H54 (cell line): Measurements from ENCODE around the gene CST6.

Source experiments
- DNase-seq: peaks from one replicate; pipeline ENCODE4 v3.0.0; 2011; ENCODE audit warnings: low spot score, mixed read lengths; ENCODE audit not compliant: insufficient read length
- FAIRE-seq: peaks from 3 replicates; lab custom pipeline; 2011; peaks lifted over from hg19 to GRCh38; lab: Jason Lieb, UNC
- POLR2A ChIP-seq: IDR thresholded peaks from 2 replicates; pipeline ENCODE4 v1.6.1; 2011; ENCODE audit warnings: low read depth, mild to moderate bottlenecking, low read length

Gene CST6

DNA sequence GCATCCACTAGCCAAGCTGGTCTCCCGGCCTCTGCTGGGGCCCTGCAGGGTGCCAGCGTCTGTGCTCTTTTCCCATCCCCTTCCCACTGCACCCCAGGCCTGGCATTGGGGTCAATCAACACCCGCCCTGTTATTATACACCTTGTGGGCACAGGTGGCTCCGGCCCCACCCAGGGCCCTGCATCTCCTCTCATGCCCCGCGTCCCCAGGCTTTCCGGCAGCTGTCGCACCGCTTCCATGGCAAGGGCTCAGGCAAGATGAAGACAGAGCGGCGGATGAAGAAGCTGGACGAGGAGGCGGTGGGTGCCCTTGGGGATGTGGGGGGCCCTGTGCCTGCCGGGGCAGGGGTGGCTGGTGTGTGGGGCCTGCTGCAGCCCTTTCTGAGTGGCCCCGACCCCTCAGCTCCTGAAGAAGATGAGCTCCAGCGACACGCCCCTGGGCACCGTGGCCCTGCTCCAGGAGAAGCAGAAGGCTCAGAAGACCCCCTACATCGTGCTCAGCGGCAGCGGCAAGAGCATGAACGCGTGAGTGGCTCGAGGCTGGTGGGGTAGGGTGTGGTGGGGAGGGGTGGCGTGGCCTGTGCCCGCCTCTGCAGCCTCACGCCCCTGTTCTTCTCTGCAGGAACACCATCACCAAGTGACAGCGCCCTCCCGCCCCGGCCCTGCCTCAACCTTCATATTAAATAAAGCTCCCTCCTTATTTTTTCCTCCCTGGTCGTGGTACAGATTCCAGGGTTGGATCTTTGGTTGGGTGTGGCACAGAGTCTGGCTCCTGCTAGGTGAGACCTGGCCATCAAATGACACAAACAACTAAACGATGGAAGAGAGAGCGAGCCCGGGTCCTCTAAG, 33.2 kb upstream of the CST6 start:
- no peak for TF ChIP-seq POLR2A
- no peak for DNase-seq
- FAIRE-seq = no peak

DNA sequence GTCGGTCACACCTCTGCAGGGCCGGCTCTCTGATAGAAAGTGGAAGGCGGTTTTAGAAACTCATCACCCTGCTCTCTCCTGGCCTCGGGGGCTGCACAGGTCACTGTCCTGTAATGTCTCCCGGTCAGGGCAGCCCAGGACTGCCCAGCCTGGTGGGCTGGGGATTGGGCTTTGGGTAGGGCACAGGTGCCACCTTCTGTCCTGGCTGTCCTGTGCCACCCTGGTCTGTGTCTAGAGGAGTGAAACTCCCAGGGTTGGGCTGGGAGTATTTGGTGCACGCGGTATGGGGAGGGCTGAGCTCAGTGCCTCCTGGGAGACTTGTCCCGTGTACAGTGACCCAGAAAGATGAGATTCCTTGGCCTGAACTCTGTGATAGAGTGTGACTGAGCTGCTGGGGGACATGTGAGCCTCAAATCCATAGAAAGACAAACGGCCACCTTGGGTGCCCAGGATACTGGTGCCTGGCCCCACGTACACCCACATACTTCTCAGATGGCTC, 32.5 kb upstream of the CST6 start:
- DNase-seq = no peak
- FAIRE-seq = no peak
- no peak for TF ChIP-seq POLR2A

DNA sequence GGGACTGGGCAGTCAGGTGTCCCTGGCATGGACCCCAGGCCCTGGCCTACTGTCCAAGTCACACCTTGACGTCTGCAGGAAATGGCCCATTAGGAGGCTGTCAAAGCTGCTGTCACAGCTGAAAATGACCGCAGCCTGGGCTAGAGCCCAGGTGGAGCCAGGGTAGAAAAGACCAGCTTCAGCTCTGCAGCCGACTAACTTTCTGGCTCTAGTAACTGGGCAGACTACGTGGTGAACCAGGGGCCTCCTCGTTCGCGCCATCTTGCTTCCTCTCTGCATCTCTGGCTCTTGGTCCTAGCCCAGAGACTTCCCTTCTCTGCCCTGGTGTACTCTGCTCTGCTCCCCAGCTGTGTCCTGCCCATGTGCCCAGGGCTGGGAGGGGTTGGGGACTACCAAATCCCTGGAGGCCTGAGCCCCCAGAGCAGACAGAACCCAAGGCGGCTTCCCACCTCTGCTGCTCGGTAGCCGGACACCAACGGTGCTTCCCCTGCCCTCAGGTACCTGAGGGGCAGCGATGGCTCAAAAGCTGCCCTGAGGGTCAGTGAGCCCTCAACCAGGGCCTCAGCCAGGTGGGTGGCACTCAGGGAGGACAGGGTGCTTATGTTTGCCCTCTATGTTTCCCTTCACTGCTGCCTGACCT, 30.6 kb upstream of the CST6 start:
- FAIRE-seq (no peak), DNase-seq (no peak)
- no peak for TF ChIP-seq POLR2A

DNA sequence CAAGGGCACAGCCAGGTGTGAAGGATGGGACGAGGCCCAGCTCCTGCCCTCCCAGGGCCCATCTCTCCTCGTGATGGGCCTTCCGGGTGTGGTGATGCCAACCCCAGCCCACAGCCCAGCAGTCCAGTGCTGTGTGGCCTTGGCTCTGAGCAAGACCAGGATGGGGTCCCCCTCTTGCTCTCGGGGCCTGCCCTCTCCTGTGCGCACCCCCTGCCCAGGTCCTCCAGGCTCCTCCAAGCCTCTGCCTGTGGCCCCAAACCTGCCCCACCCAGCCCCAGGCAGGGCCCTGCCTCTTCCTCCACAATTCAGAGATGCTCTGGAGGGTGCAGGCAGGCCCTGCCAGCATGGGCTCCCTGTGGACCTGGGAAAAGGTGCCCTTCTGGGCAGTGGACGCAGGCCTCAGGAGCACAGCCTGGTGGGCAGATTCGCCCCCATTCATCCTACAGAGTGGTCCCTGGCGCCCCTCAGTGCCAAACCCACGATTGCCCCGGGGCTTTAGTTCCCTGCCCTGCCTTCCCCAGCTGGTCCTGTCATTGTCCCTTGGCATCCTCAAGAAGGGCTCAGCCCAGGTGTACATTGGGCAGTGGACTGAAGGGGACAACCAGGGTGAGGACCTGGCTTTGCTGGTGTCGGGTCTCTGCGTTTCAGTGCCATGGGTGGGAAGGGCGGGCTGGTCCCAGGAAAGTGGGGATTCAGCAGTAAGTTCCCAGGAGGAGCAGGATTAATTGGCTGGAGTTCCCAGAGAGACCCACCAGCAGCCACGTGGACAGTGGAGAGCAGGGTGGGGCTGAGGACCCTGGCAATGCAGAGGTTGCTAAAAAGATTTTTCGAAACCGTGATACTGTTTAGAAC, 29.6 kb upstream of the CST6 start:
- TF ChIP-seq POLR2A = no peak
- FAIRE-seq = no peak
- no peak for DNase-seq

DNA sequence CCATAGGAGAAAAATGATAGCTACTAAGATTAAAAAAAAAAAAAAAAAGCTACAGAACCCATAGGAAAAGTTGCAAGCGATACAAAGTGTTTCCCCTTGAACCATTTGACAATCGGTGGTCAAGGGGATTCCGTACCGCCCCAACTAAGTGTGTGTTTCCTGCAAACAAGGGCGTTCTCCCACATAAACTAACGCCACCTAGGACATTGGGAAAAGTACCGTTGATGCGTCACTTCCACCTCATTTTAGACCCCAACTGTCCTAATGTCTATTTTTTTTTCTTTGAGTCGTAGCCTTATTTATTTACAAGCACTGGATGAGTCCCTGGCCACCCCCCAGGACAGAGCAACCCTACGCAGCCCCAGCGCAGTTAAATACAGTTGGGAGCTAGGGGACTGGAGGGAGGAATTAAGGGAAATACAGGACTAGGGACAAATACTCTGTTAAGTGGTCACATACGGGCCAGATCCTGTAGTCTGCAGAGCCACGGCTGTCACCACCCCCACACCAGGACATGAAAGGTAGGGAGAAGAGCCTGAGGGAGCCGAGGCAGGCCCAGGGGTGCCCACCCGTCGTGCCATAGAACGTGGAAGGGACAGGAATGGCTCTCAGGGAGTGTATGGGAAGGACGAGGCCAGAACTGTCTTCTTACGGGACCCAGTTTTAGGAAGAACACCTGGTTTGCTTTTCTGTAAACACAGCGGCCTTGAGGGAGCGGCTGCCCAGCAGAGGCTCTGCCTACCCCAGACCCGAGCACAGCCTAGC, 28.8 kb upstream of the CST6 start:
- TF ChIP-seq POLR2A = no peak
- FAIRE-seq (no peak), DNase-seq (no peak)

DNA sequence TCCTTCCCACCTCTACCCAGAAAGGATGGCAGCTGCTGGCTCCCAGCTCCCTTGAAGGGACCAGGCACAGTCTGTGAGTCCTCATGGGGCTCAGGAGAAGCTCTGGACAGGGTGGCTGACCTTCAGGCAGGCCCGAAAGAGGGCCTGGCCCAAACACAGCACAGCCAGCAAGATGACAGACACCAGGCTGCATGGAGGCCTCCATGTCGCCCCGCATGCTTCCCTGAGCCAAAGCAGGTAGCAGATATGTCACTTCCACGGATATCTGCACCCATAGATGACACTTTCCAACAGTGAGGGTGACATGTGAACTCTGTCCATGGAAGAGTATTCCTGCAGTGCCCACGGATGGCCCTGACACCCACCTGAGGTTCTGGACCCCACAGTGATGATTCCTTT, 28.2 kb upstream of the CST6 start:
- DNase-seq (no peak), FAIRE-seq (no peak)
- TF ChIP-seq POLR2A = no peak

DNA sequence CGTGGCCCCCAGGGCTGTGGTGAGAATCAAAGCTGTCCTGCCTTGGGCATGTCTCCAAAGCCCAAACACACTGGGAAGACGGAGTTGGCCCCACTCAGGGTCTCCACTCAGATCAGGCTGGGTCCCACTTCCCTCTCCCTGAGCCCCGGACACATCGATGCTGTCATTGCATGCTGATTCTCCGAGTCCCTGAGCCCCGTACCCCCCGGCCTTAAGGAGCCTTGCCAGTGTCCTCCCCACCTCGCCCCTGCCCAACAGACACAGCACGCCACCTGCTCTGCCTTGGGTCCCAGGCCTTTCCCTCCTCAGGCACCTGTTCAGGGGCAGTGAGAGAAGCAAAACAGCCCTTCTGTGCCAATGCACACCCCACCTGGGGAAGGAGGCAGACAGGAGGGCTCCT, 24.5 kb upstream of the CST6 start:
- no peak for DNase-seq
- TF ChIP-seq POLR2A = no peak
- no peak for FAIRE-seq

DNA sequence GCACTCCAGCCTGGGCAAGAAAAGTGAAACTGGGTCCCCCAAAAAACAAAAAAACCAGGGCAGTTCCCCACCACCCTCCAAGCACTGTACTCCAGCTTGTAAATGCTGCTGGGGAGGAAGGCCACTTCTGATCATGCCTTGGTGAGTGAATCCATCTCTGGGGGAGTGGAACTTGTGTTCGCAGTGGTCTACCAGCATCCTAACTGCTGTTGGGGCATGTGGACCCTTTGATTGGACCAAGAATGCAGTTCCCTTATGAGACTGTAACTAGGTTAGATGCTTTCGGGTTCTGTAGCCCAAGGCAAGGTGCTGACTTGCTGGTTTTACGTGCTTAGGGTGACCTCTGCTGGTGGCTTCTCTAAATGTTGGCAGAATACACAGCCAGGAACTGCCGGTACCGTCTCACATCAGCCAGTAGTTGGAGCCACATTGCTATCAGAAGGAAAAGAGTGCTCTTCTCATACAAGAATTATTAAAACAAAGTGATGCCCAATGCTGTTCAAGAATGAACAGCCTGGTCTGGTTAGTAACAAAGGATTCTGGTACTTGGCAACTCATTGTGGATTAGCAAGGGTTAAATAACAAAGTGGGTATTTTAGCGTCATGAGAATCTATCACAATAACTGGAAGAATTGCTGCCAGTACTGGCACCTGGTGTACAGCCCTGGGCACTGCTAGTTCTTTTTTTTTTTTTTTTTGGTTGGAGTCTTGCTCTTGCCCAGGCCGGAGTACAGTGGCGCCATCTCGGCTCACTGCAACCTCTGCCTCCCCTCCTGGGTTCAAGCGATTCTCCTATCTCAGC, 22.8 kb upstream of the CST6 start:
- no peak for TF ChIP-seq POLR2A
- DNase-seq (peak; percentile 79), FAIRE-seq (peak; percentile 70)

DNA sequence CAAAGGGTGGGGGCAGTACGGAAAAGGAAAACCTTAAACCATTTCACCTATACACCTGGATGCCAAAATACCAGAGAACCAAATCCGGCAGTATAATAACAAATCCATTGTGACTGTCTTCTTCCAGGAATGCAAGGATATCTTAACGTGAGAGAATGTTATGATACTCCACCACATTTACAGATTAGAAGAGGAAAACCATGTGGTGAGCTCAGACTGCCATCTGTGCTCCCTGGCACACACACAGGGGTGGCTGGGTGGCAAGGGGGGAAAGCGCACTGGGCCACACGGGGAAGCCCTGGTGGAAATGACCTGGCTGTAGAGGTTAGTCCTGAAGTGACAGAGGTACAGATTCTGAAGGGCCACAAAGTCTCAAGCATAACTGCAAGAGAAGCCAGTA, 19.8 kb upstream of the CST6 start:
- DNase-seq (no peak), FAIRE-seq (no peak)
- no peak for TF ChIP-seq POLR2A

DNA sequence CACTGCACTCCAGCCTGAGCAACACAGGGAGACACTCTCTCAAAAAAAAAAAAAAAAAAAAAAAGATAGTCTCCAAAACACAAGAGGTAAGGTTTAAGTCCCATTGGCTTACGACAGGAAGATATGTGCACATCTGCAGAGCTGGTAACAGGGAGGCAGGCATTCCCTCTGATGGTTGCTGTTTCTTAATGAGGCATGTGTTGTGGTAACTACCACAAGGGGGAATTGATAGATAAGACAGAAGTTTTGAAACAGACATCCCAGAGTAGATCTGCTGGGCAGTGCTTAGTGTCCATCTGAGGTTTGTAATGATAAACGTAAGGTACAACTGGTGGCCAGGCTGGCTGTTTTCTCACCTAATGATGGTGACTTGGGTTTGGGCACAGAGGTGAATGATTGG, 14.5 kb upstream of the CST6 start:
- DNase-seq (no peak), FAIRE-seq (no peak)
- TF ChIP-seq POLR2A = no peak

DNA sequence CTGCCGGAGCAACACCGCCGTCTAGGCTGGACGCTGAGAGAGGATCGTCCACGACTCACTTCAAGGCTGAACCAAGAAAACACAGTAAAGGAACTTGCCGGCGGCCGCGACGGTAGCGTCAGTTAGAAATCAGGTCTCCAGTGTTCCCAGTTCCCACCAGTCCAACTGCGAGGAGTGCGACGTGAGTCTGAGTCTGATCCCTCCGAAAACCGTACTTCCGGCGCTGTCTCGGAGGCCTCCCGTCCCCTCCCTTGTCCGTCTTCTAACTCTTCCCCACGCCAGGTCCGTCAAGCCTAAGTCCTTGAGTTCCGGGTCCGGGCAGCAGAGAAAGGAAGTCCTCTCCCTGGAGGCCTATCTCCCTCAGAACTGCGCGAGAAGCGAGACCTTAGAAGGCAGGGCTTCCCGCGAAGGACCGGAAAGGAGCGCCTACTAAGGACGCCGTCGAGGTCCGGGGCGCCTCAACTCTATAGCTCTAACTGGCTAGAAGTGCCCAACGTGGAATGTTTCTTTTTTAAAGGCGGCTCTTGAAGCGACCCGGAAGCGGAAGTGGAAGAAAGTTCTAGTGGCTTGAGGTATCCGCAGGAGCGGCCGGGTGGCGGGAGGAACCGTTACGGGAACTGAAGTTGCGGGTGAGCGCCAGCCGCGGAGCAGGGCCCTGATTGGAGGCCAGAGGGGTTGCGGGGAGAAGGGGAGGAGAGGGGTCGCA, 9.7 kb upstream of the CST6 start, which contains the start of the genes BANF1 and EIF1AD:
BANF1 (plus strand) TSS at position 562 of the 706 bp plus-strand sequence. CDS start 748 bp downstream, outside the sequence.
EIF1AD (minus strand) TSS at position 216 of the 706 bp plus-strand sequence. CDS start 1,768 bp downstream, outside the sequence.
- FAIRE-seq (no peak), DNase-seq (peak; percentile 83)
- peak; percentile 91 for TF ChIP-seq POLR2A
